Measurements from ENCODE around the gene SMIM9. TPM values are rescaled to one million over a fixed set of nuclear protein-coding genes. Genes with fewer than 3 reads are reported as not detected.
"Not testable (repeated sequence)": the region's sequence is repeated elsewhere in the genome, so short reads cannot be mapped to it uniquely, and the experiment has no call there.

The SMIM9 gene
- total RNA-seq = not detected in 2 replicates

DNA sequence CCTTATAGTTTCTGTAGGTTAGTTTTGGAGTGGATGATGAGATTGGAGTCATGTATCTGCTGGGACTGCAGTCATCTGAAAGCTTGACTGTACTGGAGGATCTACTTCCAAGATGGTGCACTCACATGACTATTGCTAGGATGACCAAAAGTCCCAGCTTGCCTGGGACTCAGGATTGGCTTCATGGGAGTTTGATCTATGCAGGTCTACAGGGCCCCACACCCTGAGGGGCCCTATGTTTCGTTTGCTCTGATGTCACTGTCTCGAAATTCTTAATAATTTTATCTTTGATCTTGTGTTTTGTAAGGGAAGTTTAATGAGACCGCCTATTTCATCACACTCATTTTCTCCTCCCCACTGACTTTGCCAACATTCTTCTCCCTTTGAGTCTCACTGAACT lies at the start of gene SMIM9:
SMIM9 (minus strand) TSS at position 101 of the 400 bp plus-strand sequence. CDS start 3,806 bp downstream, outside the sequence.
- no peak within 1 kb of the TSS for H3K4me3 ChIP-seq (ENCODE audit: low read depth, low read length)
- TF ChIP-seq, protein P1, sequence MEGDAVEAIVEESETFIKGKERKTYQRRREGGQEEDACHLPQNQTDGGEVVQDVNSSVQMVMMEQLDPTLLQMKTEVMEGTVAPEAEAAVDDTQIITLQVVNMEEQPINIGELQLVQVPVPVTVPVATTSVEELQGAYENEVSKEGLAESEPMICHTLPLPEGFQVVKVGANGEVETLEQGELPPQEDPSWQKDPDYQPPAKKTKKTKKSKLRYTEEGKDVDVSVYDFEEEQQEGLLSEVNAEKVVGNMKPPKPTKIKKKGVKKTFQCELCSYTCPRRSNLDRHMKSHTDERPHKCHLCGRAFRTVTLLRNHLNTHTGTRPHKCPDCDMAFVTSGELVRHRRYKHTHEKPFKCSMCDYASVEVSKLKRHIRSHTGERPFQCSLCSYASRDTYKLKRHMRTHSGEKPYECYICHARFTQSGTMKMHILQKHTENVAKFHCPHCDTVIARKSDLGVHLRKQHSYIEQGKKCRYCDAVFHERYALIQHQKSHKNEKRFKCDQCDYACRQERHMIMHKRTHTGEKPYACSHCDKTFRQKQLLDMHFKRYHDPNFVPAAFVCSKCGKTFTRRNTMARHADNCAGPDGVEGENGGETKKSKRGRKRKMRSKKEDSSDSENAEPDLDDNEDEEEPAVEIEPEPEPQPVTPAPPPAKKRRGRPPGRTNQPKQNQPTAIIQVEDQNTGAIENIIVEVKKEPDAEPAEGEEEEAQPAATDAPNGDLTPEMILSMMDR (IDR thresholded peaks at IDR 0.05; ENCODE audit: insufficient read depth, low read length, severe bottlenecking) = no peak
- no peaks in the 10 kb centered on the region for H3K27me3 ChIP-seq (ENCODE audit: control insufficient read depth, insufficient read depth, low read length)
- FAIRE-seq (no peak), DNase-seq (ENCODE audit: low read depth) (no peak)
- no peaks in the 10 kb centered on the region for H3K36me3 ChIP-seq (ENCODE audit: control insufficient read depth, insufficient read depth, low read length)

DNA sequence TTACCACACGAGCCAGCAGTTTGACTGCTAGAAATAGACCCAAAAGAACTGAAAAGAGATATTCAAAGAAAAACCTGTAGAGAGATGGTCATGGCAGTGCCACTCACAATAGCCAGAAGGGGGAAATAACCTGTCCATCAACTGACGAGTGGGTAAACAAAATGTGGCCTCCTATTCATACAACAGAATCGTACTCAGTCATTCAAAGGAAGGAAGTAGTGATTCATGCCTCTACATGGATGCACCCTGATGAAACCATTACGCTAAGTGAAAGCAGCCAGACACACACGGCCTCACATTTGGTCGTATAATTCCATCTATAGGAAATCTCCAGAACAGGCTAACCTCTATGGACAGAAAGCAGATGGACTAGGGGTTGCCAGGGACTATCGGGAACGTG lies 49.6 kb upstream of the SMIM9 start:
- not testable (repeated sequence) for H3K36me3 ChIP-seq (ENCODE audit: control insufficient read depth, insufficient read depth, low read length); H3K27me3 ChIP-seq (ENCODE audit: control insufficient read depth, insufficient read depth, low read length); H3K4me3 ChIP-seq (ENCODE audit: low read depth, low read length); DNase-seq (ENCODE audit: low read depth); FAIRE-seq

DNA sequence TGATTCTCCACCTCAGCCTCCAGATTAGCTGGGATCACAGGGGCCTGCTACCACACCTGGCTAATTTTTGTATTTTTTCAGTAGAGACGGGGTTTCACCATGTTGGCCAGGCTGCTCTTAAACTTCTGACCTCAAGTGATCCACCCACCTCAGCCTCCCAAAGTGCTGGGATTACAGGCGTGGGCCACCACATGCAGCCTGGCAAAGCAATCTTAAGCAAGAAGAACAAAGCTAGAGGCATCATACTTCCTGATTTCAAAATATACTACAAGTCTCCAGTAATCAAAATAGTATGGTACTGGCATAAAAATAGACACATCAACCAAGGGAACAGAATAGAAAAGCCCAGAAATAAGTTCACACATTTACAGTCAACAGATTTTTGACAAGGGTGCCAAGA lies 38.9 kb upstream of the SMIM9 start:
- Histone ChIP-seq H3K4me3 (ENCODE audit: low read depth, low read length) (no peak overlapping the region), H3K27me3 (ENCODE audit: control insufficient read depth, insufficient read depth, low read length) (no peaks in the 10 kb centered on the region), H3K36me3 (ENCODE audit: control insufficient read depth, insufficient read depth, low read length) (no peaks in the 10 kb centered on the region)
- TF ChIP-seq, protein P1 (IDR thresholded peaks at IDR 0.05; ENCODE audit: insufficient read depth, low read length, severe bottlenecking) = no peak
- DNase-seq (ENCODE audit: low read depth) = no peak
- FAIRE-seq = no peak

DNA sequence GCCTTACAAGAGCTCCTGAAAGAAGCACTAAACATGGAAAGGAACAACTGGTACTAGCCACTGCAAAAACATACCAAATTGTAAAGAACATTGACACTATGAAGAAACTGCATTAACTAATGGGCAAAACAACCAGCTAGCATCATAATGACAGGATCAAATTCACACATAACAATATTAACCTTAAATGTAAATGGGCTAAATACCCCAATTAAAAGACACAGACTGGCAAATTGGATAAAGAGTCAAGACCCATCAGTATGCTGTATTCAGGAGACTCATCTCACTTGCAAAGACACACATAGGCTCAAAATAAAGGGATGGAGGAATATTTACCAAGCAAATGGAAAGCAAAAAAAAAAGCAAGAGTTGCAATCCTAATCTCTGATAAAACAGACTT lies 34.1 kb upstream of the SMIM9 start:
- not testable (repeated sequence) for FAIRE-seq; H3K27me3 ChIP-seq (ENCODE audit: control insufficient read depth, insufficient read depth, low read length); DNase-seq (ENCODE audit: low read depth)

DNA sequence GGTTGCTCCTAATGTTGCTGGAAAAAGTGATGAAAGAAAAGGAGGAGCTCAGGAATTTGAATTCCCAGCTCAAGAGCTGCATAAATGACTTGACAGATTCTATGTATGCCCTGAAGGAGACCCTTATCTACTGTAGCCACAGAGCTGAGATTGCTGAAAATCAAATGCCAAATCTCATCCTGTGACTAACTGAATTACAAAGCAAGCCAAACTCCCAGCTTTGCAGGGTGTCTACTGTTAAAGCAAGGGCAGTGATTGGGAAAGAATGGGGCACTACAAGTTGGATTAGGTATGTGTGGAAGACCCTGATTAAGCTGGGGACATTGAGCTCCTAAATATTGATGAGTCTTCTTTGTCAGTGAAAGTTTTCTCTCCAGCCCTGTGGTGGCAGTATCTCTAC lies 20.8 kb upstream of the SMIM9 start:
- FAIRE-seq (peak; percentile 70), DNase-seq (ENCODE audit: low read depth) (no peak)
- TF ChIP-seq, protein P1 (IDR thresholded peaks at IDR 0.05; ENCODE audit: insufficient read depth, low read length, severe bottlenecking) = no peak
- no peaks in the 10 kb centered on the region for H3K27me3 ChIP-seq (ENCODE audit: control insufficient read depth, insufficient read depth, low read length)
- H3K4me3 ChIP-seq (ENCODE audit: low read depth, low read length) = no peak overlapping the region
- no peaks in the 10 kb centered on the region for H3K36me3 ChIP-seq (ENCODE audit: control insufficient read depth, insufficient read depth, low read length)

More for the DNA sequence above, 34.1 kb upstream of the SMIM9 start:
- not testable (repeated sequence) for H3K36me3 ChIP-seq (ENCODE audit: control insufficient read depth, insufficient read depth, low read length); H3K4me3 ChIP-seq (ENCODE audit: low read depth, low read length)

DNA sequence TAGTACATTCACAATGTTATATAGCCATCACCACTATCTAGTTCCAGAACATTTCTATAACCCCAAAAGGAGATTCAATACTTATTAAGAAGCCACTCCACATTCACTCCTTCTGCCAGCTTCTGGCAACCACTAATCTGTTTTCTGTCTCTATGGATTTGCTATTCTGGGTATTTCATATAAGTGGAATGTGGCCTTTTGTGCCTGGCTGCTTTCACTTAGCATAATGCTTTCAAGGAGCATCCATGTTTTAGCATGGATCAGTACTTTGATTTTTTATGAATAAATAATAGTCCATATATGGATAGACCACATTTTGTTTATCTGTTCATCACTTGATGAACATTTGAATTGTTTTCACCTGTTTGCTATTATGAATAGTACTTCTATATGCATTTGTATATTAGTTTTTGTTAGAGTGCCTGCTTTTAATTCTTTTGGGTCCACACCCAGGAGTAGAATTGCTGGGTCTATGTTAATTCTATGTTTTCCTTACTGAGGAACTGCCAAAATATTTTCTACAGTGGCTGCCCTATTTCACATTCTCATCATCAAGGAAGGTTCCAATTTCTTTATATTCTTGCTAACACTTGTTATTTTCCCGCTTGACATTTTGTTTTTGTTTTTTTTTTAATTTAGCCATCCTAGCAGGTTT lies 16.6 kb upstream of the SMIM9 start:
- no peak for DNase-seq (ENCODE audit: low read depth)
- no peaks in the 10 kb centered on the region for H3K36me3 ChIP-seq (ENCODE audit: control insufficient read depth, insufficient read depth, low read length)
- H3K4me3 ChIP-seq (ENCODE audit: low read depth, low read length) = no peak overlapping the region
- TF ChIP-seq, protein P1 (IDR thresholded peaks at IDR 0.05; ENCODE audit: insufficient read depth, low read length, severe bottlenecking) = no peak
- H3K27me3 ChIP-seq (ENCODE audit: control insufficient read depth, insufficient read depth, low read length) = no peaks in the 10 kb centered on the region
- FAIRE-seq = no peak

DNA sequence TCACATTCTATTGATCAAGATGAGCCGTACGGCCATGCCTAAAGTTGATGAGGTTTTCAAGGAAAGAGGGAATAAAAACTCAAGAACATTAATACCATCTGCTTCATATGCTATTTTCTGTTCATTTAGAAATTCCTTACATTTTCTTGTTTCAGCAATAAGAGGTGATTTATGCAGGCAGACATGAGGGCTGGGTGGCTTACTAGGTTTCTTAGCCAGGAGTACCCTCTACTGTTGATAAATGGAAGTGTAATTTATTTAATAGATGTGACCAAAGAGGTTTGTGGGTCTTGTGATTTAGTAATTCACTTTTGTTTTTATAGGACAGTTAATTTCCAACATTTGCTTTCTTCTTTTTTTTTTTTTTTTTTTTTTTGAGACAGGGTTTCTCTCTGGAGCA lies 6.4 kb upstream of the SMIM9 start:
- no peak for FAIRE-seq
- no peaks in the 10 kb centered on the region for H3K27me3 ChIP-seq (ENCODE audit: control insufficient read depth, insufficient read depth, low read length)
- H3K36me3 ChIP-seq (ENCODE audit: control insufficient read depth, insufficient read depth, low read length) = no peaks in the 10 kb centered on the region
- no peak overlapping the region for H3K4me3 ChIP-seq (ENCODE audit: low read depth, low read length)
- peak; percentile 43 for DNase-seq (ENCODE audit: low read depth)
- TF ChIP-seq, protein P1 (IDR thresholded peaks at IDR 0.05; ENCODE audit: insufficient read depth, low read length, severe bottlenecking) = peak; percentile 32

All from bronchial epithelial cell (primary cell).